ENCODE data around the gene C19orf33.
"Not testable (repeated sequence)": the region's sequence is repeated elsewhere in the genome, so short reads cannot be mapped to it uniquely, and the experiment has no call there.

Gene C19orf33

DNA sequence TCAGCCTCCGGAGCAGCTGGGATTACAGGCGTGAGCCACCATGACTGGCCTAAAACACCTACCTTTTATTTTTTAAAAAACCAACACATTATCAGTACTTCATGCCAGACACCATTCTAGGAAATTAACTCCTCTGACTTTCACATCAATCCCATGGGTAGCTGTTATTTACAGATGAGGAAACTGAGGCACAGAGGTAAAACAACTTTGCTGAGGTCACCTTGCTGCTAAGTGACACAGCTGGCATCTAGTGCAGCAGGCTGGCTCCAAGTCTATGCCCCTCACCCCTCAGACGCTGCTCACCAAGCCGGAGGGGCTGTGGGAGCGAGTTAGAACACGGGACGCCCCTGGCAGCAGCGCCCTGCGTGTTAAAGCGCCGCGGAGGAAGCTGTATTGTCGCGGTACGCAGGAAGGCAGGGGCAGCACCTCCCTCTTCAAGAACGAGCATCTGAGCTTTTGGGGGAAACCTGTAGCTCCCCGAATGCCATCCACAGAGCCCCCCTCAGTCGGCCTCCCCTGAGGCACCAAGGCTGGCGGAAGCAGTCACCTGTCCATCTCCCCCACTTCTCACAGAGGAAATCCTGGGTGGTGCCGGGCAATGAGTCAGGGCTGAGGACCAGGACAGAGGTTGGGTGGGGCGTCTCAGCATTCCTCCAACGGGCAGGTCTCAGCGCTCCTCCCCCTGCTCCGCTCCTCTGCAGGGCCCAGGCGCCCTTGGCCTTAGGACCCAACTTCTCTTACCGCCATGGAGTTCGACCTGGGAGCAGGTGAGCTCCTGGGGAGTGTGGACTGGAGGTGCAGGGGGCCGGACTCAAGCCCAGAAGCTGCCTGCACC lies at the start of gene C19orf33:
C19orf33 (plus strand) TSS at position 735 of the 835 bp plus-strand sequence; CDS start at position 746, 11 bp downstream.
- FAIRE-seq, result no peak
- no peak for DNase-seq (ENCODE audit: extremely low spot score, insufficient read length, low read depth)

DNA sequence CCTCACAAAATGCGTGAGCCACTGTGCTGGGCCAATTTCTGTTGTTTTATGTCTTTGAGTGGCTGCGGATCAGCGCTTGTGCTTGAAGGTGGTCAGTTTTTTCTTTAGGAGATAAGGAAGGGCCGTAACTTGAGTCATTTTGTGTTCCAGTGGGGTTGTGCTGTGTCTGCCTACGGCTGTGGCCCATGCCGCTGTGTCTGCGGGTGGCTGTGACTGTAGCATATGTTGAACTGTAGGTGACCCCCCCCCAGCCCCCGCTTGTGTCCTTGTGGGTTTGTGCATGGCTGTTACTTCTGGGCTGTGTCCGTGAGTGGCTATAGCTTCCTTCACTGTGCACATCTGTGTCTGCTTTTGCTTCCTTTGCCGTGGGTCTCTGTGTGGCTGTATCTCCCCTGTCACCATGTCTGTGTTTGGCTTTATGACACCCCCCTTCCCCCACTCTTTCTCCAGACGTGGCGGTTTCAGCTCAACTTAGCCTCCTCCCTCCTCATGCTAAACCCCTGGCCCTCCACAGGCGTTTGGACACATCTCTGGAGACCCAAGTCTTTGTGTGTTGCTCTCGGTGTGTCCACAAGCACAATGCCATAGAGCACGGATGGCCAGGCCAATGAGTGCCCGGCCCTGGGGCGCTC lies 48.6 kb upstream of the C19orf33 start:
- no peak for DNase-seq (ENCODE audit: extremely low spot score, insufficient read length, low read depth)
- FAIRE-seq, result no peak

DNA sequence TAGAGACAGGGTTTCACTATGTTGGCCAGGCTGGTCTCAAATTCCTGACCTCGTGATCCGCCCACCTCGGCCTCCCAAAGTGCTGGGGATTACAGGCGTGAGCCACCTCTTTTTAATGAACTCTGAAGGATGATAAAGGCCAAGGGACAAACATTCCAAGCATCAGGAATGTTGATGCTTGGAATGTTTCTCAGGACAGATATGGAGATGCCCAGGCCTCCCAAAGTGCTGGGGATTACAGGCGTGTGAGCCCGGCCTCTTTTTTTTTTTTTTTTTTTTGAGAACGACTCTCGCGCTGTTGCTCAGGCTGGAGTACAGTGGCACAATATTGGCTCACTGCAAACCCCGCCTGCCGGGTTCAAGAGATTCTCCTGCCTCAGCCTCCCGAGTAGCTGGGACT lies 42.1 kb upstream of the C19orf33 start:
- DNase-seq (ENCODE audit: extremely low spot score, insufficient read length, low read depth); FAIRE-seq: not testable (repeated sequence)

DNA sequence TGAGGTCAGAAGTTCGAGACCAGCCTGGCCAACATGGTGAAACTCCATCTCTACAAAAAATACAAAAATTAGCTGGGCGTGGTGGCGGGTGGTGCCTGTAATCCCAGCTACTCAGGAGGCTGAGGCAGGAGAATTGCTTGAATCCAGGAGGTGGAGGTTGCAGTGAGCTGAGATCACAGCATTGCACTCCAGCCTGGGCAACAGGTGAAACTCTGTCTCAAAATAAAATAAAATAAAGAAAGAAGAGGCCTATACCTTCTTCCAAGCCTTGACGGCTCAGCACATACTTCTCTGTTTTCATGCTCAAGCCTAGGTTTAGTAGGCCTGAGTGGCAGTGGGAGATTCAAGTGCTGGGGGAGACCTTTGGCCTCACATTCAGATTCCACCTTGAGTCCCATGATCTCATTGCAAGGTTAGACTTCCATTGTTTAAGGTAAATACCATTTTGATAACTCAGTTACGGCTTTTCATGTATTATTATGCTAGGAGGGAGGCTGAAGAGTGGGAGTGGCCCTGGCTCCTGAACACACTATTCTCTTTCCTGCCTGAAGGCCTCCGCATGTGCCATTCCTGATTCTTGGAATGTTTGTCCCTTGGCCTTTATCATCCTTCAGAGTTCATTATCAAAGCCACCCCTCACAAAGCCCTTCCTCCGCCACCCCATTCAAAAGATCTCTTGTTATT lies 41.3 kb upstream of the C19orf33 start:
- FAIRE-seq (no peak), DNase-seq (ENCODE audit: extremely low spot score, insufficient read length, low read depth) (no peak)

DNA sequence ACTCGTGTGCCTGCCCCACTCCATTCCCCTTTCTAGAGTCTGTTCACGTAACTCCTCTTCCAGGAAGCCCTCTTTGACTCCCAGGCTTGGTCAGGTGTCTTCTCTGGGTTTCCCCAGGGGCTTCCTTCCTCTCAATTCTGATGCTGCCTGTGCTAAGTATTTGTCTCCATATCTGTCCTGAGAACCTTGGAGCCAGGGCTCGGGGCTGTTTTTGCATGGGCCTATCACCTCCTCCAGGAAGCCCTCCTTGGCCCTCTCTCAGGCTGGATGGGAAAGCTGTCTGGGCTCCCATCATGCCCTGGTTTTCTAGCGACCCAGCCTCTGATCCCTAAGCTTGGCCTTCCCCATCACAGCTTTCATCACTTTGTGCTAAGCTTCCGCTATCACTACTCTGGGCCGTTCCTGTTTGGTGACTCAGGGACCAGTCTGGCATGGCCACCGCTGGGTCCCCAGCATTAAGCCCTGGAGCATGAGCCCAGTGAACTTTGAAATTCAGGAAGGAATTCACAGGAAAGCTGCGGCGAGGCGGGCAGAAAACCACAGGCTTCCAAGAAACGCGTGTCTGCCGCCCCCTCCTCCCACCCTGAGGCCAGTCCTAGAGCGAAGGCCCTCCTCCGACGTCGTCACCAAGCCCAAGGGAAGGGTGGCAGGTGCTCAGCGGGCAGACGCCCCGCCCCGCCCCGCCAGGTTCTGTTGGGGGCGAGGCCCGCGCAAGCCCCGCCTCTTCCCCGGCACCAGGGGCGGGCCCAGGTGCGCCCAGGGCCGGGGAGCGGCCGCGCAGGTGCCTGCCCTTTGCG lies 40.2 kb upstream of the C19orf33 start:
- DNase-seq (ENCODE audit: extremely low spot score, insufficient read length, low read depth) (peak; percentile 44), FAIRE-seq (peak; percentile 53)

DNA sequence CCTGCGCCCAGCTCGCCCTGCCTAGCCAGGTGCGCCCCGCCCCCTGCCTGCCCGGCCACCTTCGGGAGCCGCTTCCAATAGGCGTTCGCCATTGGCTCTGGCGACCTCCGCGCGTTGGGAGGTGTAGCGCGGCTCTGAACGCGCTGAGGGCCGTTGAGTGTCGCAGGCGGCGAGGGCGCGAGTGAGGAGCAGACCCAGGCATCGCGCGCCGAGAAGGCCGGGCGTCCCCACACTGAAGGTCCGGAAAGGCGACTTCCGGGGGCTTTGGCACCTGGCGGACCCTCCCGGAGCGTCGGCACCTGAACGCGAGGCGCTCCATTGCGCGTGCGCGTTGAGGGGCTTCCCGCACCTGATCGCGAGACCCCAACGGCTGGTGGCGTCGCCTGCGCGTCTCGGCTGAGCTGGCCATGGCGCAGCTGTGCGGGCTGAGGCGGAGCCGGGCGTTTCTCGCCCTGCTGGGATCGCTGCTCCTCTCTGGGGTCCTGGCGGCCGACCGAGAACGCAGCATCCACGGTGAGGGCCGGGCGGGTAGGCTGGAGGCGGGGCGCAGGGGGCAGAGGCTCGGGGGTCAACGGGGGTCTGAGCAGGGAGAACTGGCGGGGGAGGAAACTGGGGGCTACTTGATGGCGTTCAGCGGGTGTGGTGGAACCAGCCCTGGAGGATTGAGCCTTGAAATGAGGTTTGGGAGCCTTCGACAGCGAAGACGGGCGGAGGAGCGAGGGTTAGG lies 39.4 kb upstream of the C19orf33 start, which contains the start of gene SPINT2:
SPINT2 (plus strand) TSS at position 88 of the 727 bp plus-strand sequence; CDS start at position 408, 320 bp downstream.
- DNase-seq (ENCODE audit: extremely low spot score, insufficient read length, low read depth) (no peak), FAIRE-seq (no peak)

DNA sequence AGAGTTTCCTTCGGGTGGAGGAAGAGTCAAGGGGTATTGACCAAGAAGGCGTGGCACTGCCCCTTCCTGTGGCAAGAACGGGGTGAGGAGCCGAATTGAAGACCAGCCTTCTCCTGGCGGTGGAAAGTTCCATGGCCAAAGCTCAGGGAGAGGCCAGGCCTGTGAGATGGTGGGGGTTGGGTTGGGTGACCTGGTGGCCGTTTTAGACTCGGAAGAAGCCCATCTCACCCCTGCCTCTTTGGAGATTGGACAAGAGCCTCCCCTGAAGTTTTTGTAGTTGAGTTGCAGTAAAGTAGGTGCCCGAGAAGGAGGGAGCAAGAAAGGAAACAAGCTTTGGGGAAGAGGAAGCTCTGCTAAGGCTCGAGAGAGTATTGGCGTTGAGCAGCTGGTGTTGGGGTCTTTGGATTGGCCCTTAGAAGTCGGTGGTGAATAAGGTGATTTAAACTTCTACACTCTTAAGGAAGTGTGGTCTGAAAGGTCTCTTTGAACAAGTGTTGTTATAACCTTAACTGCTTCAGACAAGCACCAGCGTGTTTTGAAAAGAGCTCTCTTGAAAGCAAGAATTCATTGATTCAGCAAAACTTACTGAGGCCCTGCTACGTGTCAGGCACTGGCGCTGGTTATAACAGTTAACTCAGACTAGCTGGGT lies 38.7 kb upstream of the C19orf33 start:
- FAIRE-seq, result no peak
- no peak for DNase-seq (ENCODE audit: extremely low spot score, insufficient read length, low read depth)

DNA sequence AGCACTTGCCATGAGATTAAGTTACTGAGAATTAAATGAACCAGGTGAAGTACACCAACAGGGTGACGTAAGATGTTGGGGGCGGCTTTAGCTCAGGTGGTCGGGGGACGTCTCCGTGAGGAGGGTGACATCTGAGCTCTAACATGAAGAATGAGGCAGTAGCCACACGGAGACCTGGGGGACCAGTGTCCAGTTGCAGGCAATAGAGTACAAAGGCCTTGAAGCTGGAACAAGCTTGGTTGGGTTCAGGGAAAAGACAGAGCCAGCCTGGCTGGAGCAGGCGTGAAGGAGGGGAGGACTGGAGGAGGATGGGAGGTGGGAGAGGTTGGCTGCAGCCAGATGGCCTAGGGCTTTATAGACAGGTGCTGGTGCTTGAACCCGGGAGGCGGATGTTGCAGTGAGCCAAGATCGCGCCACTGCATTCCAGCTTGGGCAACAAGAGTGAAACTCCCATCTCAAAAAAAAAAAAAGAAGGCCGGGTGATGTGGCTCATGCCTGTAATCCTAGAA lies 38.1 kb upstream of the C19orf33 start:
- FAIRE-seq (no peak), DNase-seq (ENCODE audit: extremely low spot score, insufficient read length, low read depth) (no peak)

DNA sequence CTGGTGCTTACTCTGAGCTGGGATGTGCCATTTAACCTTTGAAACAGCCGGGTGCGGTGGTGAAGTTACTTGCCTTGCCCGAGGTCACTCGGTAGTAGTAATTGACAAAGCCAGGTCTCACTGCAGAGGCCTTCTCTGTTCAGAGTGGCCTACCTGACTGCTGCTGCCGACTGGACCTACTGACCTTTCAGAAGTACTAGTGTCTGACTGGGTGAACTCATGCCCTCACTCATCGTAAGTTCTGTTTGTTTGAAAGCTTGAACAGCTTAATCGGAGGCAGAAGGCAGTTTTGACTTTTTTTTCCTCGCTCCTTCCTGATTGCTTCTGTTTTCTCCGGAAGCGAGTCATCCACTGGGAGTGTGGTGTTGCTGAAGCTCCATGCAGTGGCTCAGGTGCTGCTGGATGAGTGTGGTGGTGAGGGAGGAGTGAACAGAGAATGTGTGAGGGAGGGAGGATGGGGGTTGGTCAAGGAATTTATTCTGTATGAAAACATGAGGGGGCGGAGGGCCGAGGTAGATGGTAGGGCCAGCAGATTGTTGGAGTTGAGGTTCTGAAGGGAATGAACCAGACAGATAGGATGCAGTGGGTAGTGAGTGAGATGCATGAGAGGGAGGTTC lies 37.0 kb upstream of the C19orf33 start:
- DNase-seq (ENCODE audit: extremely low spot score, insufficient read length, low read depth) (no peak), FAIRE-seq (no peak)

DNA sequence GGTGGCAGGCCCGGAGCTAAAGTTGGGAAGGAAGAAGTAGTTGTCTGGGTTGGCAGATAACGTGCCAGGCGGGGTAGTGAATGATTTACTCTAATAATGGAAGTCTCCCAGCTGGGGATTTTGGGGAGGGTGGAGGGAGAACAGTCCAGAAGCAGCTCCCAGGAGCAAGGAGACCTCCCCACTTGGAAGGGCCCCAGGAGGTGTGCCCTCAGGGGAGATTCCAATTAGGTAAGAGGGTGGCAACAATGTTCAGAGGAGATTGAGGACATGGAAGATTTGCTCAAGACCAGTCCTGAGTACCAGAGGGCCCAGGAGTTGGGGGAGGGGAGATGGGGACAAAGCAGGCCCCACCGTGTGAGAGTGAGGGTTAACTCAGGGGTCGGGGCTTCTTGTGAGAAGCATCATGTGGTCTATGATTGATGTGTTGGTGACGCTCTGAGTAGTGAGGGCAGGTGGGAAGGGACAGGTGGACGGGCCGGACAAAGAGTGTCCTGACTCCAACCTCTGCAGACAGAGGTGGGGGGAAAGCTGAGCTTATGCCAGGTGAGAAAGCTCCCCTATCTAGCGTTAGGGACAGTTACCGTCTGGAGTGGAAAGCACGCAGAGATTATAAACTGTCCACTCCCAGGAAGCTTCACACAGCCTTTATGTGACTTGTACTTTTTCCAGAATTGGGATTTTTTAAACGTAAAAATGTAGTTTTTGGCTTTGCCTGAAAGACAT lies 36.1 kb upstream of the C19orf33 start:
- no peak for FAIRE-seq

DNA sequence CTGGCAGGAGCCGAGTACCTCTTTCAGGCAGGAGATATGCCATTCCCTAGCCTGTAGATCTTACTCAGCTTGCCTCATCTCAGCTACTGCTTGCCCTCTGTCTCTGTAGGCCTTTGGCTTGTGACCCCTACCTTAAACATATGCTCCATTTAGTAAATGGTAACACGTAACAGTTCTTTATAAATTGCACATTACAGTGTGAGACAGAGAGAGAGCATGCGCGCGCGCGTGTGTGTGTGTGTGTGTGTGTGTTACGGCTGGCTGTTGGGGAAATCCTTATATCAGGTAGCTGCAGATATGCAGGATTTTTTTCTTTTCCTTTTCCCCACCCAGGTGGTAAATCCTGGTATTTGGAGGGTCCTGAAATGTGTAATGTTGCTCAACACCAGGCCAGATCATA lies 35.5 kb upstream of the C19orf33 start:
- FAIRE-seq, result no peak
- no peak for DNase-seq (ENCODE audit: extremely low spot score, insufficient read length, low read depth)

More for the DNA sequence above, 36.1 kb upstream of the C19orf33 start:
- no peak for DNase-seq (ENCODE audit: extremely low spot score, insufficient read length, low read depth)

DNA sequence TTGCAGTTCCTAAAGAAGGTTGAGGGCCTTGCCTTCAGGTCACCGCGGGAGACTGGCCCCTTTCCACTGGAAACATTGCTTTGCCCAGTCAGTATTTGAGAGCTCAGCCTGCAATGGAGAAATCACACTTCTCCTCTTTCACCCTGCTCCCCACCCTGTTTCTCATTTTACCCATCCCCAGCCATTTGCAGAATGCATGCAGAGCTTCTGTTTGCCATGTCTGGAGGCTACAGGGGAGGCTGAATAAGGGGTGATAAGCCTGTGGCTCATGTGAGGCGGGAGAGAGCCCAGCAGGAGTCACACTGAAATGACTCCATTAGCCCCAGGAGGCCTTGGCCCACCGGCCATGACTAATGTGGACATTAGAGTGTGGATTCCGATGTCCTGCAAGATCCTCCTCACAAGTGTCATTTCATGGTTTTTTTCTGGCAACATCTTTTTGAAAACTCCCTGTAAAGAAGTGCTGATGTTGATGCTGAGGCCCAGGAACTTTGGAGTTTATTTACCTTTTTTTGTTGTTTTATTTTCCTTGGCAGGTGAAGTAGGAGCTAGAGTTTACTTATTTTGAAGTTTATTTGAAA lies 33.4 kb upstream of the C19orf33 start:
- DNase-seq (ENCODE audit: extremely low spot score, insufficient read length, low read depth) (no peak), FAIRE-seq (no peak)

DNA sequence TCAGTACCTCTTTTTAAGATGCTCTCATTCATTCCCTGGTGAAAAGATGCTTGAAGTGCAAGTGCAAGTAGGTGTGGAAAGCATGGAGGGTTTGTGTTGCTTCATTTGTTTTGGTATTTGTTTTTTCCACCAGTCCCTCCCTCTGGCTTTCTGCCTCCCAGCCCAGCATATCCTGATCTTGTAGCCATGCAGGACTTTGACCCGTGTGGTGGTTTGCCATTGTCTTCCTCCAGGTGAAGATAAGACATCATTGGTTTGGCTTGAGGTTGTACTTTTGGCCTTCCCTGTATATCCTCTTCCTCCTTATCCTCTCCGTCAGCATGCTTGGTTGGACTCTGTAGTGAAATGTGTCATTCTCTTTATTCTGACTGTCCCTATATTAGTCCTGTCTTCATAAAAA lies 30.6 kb upstream of the C19orf33 start:
- FAIRE-seq (no peak), DNase-seq (ENCODE audit: extremely low spot score, insufficient read length, low read depth) (no peak)

DNA sequence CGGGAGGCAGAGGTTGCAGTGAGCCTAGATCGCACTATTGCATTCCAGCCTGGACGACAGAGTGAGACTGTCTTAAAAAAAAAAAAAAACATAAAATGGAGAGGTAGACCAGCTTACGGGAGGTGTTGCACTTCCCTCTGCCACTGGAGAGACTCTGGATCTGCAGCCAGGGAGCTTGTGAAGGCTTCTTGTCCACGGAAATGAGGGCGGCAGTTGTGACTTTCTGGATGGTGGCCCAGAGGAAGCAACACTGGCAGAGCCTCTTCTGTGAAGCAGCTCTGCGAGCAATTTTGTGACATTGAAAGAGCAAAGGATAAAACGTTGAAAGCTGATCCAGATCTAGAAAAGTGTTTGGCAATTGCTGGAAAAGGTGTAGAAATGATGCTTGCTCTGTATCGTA lies 29.3 kb upstream of the C19orf33 start:
- FAIRE-seq (no peak), DNase-seq (ENCODE audit: extremely low spot score, insufficient read length, low read depth) (no peak)

DNA sequence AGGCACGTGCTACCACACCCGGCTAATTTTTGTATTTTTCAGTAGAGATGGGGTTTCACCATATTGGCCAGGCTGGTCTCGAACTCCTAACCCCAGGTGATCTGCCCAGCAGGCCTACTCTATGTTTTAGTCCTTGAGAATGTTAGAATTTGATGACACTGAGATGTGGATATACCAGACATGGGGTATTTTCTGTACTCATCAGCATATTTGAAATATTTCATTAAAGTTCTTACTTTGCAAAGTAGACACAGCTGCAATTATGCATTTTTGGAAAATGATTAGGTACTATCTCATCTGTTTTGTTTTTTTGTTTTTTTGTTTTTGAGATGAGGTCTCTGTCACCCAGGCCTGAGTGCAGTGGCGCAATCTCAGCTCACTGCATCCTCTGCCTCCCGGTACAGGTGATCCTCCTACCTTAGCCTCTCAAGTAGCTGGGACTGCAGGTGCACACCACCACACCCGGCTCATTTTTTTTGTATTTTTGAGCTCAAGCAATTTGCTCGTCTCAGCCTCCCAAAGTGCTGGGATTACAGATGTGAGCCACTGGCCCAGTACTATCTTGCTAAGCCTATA lies 27.0 kb upstream of the C19orf33 start:
- no peak for DNase-seq (ENCODE audit: extremely low spot score, insufficient read length, low read depth)
- no peak for FAIRE-seq

DNA sequence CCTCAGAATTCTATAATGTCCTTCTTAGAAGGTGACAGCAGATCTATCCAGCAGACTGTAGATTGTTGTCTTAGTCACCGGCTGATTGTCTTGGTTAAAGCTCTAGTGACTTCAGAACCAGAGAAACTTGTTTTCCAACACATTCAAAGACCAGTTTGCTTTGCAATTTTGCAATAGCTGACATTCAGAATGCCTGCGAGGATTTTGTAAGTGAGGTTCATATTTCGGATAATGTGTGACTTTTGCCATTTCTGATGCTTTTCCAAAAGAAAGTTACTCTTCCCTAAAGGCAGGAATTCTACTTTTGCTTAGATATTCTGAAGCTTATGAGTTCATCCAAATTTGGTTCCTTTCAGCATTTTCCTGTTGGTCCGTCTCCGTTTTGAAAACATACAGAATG lies 26.5 kb upstream of the C19orf33 start:
- no peak for FAIRE-seq
- no peak for DNase-seq (ENCODE audit: extremely low spot score, insufficient read length, low read depth)
